ENCODE measurements around the gene PGC. TPM values are rescaled to one million over a fixed set of nuclear protein-coding genes. Genes with fewer than 3 reads are reported as not detected.
A peak's percentile ranks its signal among the peaks of the same experiment; 100 is the strongest.

PGC gene
- total and polyA plus RNA-seq, 9 of the 15 experiments (the other 6 are each of a cell fraction or from before 2014, with no cell fraction given), result 0.17 to 0.40 TPM; not detected in 7

- TF ChIP-seq ARID3A (IDR thresholded peaks at IDR 0.05; ENCODE audit: borderline replicate concordance, low read depth, low read length), result no peak
- peak; percentile 89 for TF ChIP-seq RBM25 (IDR thresholded peaks at IDR 0.05; ENCODE audit: low read depth, low read length, severe bottlenecking)
- peak; percentile 70; the same call in 1 of the 2 replicates for TF ChIP-seq BCOR (IDR thresholded peaks at IDR 0.05)
- TF ChIP-seq NFIC (IDR thresholded peaks at IDR 0.05), result peak; percentile 76
- no peak for TF ChIP-seq GTF2E2 (tag; IDR thresholded peaks at IDR 0.05)
- no peak for TF ChIP-seq PRPF4 (IDR thresholded peaks at IDR 0.05; ENCODE audit: insufficient read depth, low read depth, low read length, poor library complexity, severe bottlenecking)
Observed at GRCh38 chr6:41763470-41763869, 16.3 kb upstream of the PGC start (continued).

GRCh38 chr6:41759905-41760579, 12.8 kb upstream of the PGC start:
- Histone ChIP-seq H3K4me2 (ENCODE audit: insufficient read depth, low read length) (no peak overlapping the region), H3K9ac (ENCODE audit: insufficient read depth in 1 of 2, low read depth in 2 of 2, low read length in 2 of 2) (peak overlapping the region in 1 of 2 experiments; percentile 42; a peak in 1 of 4 replicates), H3K36me3 (ENCODE audit: control insufficient read depth, insufficient read depth, low read length) (no peaks in the 10 kb centered on the region), H3K4me1 (replicated peaks in 1 of 2; ENCODE audit: control insufficient read depth in 2 of 2, insufficient read depth in 2 of 2, low read length in 2 of 2) (peaks cover 0 to 7% of the 10 kb centered on the region in 2 experiments; a peak in 1 of 5 replicates), H3K79me2 (ENCODE audit: control insufficient read depth, insufficient read depth, low read length) (no peaks in the 10 kb centered on the region), H4K20me1 (replicated peaks; ENCODE audit: control insufficient read depth, insufficient read depth, low read length) (no peaks in the 10 kb centered on the region), H3K27ac (ENCODE audit: extremely low read depth, low read depth, low read length) (no peak overlapping the region), H3K4me3 (no peak overlapping the region), H3K27me3 (ENCODE audit: control insufficient read depth in 2 of 2, insufficient read depth in 2 of 2, low read length in 2 of 2) (peaks cover 26 to 66% of the 10 kb centered on the region in 2 experiments), H2AFZ (ENCODE audit: low read depth, low read length) (no peak overlapping the region), H3K9me1 (ENCODE audit: control insufficient read depth, insufficient read depth, low read length) (no peaks in the 10 kb centered on the region), H3K9me3 (replicated peaks; ENCODE audit: control insufficient read depth, insufficient read depth, low read depth, low read length) (no peaks in the 10 kb centered on the region)
- intact Hi-C loops (cut with micrococcal nuclease), result no loop called here
- ATAC-seq, result peak; percentile 31
- DNase-seq (ENCODE audit: extremely low read depth in 1 of 4, low spot score in 3 of 4), result no peak
- TF ChIP-seq NR2C2 (CRISPR knock-in tag; IDR thresholded peaks at IDR 0.05) (no peak), NR2C2 (tag; IDR thresholded peaks at IDR 0.05) (no peak), RBM25 (IDR thresholded peaks at IDR 0.05; ENCODE audit: low read depth, low read length, severe bottlenecking) (peak; percentile 17)
- in situ Hi-C loops (cut with MboI), result no loop called here
- ChIA-PET POLR2A (interaction anchor here (1.7 kb wide), 1 partner anchor 11 kb away, joined by 3 read pairs; no protein-coding TSS in a partner anchor), CTCF (ENCODE audit: low intra/inter-chr PET ratio) (no interaction called here)
- WGBS (ENCODE audit: insufficient coverage, low coverage, missing lambda C conversion rate), result 4% methylated on average over 2 of the region's 2 CpGs
- FAIRE-seq, result no peak
- no TSS peak for BruUV-seq (replicated peaks)
